ENCODE measurements around the gene CPEB2. TPM values are rescaled to one million over a fixed set of nuclear protein-coding genes. Genes with fewer than 3 reads are reported as not detected.
A peak's percentile ranks its signal among the peaks of the same experiment; 100 is the strongest.

The CPEB2 gene
- total RNA-seq (10 to 100 TPM; 76.6 to 95.6 TPM), polyA plus RNA-seq (ENCODE audit: insufficient read depth, low read depth, low replicate concordance) (93.6 TPM)
- long read RNA-seq, donor 1, partial matches to known transcripts, result 0 of 1 reads
- long read RNA-seq, donor 1, other reads (novel, unspliced or antisense), result 0 of 1 reads
- long read RNA-seq, donor 2, result 0 reads

DNA sequence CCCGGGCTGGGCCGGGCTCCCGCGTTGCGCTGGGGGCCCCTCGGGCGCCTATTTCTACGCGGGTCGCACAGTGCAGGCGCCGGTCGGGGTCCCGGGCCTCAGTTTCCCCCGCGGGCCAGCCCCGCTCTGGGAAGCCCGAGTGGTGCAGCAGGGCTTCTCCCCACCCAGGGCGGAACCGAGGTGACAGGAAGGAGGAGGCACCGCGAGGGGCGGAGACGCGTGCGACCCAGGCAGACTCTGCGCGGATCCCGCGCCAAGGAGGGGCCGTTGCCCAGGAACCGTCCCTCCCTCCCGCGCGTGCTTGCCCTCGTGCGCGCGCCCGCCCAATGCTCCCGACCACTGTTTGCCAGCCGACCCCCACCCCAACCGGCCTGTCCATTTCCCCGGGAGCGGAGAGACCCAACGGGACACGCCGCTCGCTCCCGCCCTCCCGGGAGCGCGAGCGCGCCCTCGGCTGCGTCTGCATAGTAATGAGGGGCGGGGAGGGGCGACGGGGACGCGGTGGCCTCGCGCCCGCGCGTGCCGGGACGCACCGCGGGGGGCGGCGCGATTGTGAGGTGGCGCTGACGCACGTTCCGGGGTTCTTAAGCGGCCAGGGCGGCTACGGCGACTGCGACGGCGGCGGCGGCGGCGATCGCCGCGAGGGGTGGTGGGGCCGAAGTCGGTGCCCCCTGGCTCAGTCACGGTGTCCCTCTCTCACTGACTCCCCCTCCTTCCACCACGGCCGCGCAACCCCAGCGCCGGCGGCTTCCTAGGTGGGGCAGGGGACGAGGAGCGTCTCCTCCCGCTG lies at the start of gene CPEB2:
Gene CPEB2, plus strand, starts transcription at position 613 of the 790 bp plus-strand sequence. CDS start 193 bp downstream, outside the sequence.
- Histone ChIP-seq H3K4me1 (peaks cover 12% of the 10 kb centered on the region), H3K27me3 (no peaks in the 10 kb centered on the region), H3K27ac (peak within 1 kb of the TSS; percentile 99), H3K36me3 (ENCODE audit: low read depth, missing control alignments) (no peaks in the 10 kb centered on the region), H3K4me3 (peak within 1 kb of the TSS; percentile 88 to 95), H3K9me3 (no peaks in the 10 kb centered on the region)
- 0% methylated on average over 51 of the region's 104 CpGs; no CpG with 5 or more reads in 1 of the 2 donors for WGBS, 2 donors
- intact Hi-C loops (cut with DNase I; ENCODE audit: low total_unique reads), result no loop called here
- TF ChIP-seq POLR2A (IDR thresholded peaks at IDR 0.05), result peak; percentile 92
- TF ChIP-seq, protein P1, sequence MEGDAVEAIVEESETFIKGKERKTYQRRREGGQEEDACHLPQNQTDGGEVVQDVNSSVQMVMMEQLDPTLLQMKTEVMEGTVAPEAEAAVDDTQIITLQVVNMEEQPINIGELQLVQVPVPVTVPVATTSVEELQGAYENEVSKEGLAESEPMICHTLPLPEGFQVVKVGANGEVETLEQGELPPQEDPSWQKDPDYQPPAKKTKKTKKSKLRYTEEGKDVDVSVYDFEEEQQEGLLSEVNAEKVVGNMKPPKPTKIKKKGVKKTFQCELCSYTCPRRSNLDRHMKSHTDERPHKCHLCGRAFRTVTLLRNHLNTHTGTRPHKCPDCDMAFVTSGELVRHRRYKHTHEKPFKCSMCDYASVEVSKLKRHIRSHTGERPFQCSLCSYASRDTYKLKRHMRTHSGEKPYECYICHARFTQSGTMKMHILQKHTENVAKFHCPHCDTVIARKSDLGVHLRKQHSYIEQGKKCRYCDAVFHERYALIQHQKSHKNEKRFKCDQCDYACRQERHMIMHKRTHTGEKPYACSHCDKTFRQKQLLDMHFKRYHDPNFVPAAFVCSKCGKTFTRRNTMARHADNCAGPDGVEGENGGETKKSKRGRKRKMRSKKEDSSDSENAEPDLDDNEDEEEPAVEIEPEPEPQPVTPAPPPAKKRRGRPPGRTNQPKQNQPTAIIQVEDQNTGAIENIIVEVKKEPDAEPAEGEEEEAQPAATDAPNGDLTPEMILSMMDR (IDR thresholded peaks at IDR 0.05), result no peak
- DNase-seq, result peak; percentile 97

DNA sequence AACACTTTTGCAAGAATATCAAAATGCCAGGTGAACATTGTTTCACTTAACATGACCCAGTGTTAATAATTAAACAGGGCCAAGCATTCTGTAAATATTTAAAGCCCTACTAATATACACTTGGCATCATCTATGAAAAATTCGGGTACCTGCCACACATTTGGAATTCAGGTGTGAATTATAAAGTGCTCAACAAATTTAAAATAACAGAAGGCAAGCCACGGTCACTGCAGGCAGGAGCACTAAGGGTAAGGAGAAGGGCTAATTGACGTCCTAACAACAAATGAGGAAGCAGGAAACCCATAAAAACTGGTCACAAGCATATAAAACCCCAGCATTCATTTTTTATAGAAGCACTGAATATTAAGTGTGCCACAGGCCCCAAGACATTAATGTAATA lies 43.8 kb upstream of the CPEB2 start:
- TF ChIP-seq, protein P1 (IDR thresholded peaks at IDR 0.05), result no peak
- no peak for TF ChIP-seq POLR2A (IDR thresholded peaks at IDR 0.05)
- H3K27me3 ChIP-seq, result no peaks in the 10 kb centered on the region
- WGBS, 2 donors, result 73 to 90% methylated on average over 3 of the region's 3 CpGs
- H3K4me3 ChIP-seq, result no peak overlapping the region
- intact Hi-C loops (cut with DNase I; ENCODE audit: low total_unique reads), result no loop called here
- H3K36me3 ChIP-seq (ENCODE audit: low read depth, missing control alignments), result no peaks in the 10 kb centered on the region
- no peak overlapping the region for H3K27ac ChIP-seq
- no peaks in the 10 kb centered on the region for H3K4me1 ChIP-seq
- H3K9me3 ChIP-seq, result no peaks in the 10 kb centered on the region
- DNase-seq, result no peak

DNA sequence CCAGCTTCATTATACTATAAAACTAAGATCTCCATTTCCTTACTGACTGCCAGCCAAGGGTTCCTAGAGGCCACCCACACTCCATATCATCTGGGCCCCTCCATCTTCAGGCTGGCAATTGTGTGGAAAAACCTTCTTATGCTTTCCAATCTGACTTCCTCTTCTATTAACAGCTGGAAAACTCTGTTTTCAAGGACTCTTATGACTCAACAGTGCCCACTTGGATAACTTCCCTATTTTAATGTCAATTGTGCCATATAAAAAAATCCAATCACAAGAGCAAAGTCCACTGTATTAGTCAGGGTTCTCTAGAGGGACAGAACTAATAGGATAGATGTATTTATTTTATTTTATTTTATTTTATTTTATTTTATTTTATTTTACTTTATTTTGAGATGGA lies 41.0 kb upstream of the CPEB2 start:
- intact Hi-C loops (cut with DNase I; ENCODE audit: low total_unique reads), result no loop called here
- no peak for DNase-seq
- Histone ChIP-seq H3K27ac (no peak overlapping the region), H3K9me3 (no peaks in the 10 kb centered on the region), H3K4me1 (no peaks in the 10 kb centered on the region), H3K27me3 (no peaks in the 10 kb centered on the region), H3K4me3 (no peak overlapping the region), H3K36me3 (ENCODE audit: low read depth, missing control alignments) (no peaks in the 10 kb centered on the region)
- TF ChIP-seq, protein P1 (IDR thresholded peaks at IDR 0.05), result no peak
- TF ChIP-seq POLR2A (IDR thresholded peaks at IDR 0.05), result no peak

DNA sequence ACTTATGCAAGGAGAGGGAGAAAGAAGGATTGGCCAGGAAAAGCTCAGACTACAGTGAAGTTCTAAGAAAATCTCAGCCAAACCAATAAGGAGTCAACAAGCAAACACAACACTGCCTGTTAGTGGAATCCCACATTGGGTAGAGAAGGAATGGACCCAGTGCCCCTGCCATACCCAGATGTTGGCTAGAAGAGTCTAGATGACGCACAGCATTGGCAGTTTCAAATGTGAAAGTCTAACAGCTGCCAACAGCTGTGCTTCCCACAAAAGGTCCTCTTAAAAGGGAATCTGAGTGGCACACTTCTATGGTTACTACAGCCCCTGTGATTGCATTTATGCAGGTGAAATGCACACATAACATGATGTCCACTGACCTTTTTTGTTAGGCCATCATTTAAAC lies 37.2 kb upstream of the CPEB2 start:
- no peak for TF ChIP-seq POLR2A (IDR thresholded peaks at IDR 0.05)
- TF ChIP-seq, protein P1 (IDR thresholded peaks at IDR 0.05), result no peak
- Histone ChIP-seq H3K9me3 (no peaks in the 10 kb centered on the region), H3K4me1 (no peaks in the 10 kb centered on the region), H3K27me3 (no peaks in the 10 kb centered on the region), H3K27ac (no peak overlapping the region), H3K36me3 (ENCODE audit: low read depth, missing control alignments) (no peaks in the 10 kb centered on the region), H3K4me3 (no peak overlapping the region)
- no peak for DNase-seq
- WGBS, 2 donors, result 82 to 91% methylated on average over 1 of the region's 1 CpG
- intact Hi-C loops (cut with DNase I; ENCODE audit: low total_unique reads), result no loop called here
